Progenitor cell of endocrine pancreas (in vitro differentiated cells): ENCODE data around the gene TRIM6. TPM values are rescaled to one million over a fixed set of nuclear protein-coding genes. Genes with fewer than 3 reads are reported as not detected.
A peak's percentile ranks its signal among the peaks of the same experiment; 100 is the strongest.

Experiments
- DNase-seq: peaks from one replicate; pipeline ENCODE4 v3.0.0; 2021; ENCODE audit warnings: low spot score; ENCODE audit not compliant: unreplicated experiment
- H3K27ac Mint-ChIP-seq: 2 replicates; pipeline ENCODE4 v1.8.0; 2021; ENCODE audit warnings: mild to moderate bottlenecking, moderate library complexity, mixed read lengths
- H3K27me3 Mint-ChIP-seq: 2 replicates; pipeline ENCODE4 v1.8.0; 2021; ENCODE audit warnings: mixed read lengths
- H3K36me3 Mint-ChIP-seq: 2 replicates; pipeline ENCODE4 v1.8.0; 2022; ENCODE audit warnings: mixed read lengths; ENCODE audit not compliant: insufficient read depth
- H3K4me1 Mint-ChIP-seq: 2 replicates; pipeline ENCODE4 v1.8.0; 2021; ENCODE audit warnings: low read depth, mixed read lengths
- H3K4me3 Mint-ChIP-seq: 2 replicates; pipeline ENCODE4 v1.8.0; 2021; ENCODE audit warnings: low read depth, mild to moderate bottlenecking, moderate library complexity, mixed read lengths
- H3K9me3 Mint-ChIP-seq: 2 replicates; pipeline ENCODE4 v1.8.0; 2021; ENCODE audit warnings: low read depth, mixed read lengths
- total RNA-seq: library from RNA; stranded (reverse); gene quantifications from 2 replicates; pipeline ENCODE4 v1.2.1, GENCODE V29; 2021
- TF ChIP-seq, protein P1 (sequence below): fragments of 200-600 bp; sonication (generic); IDR thresholded peaks from one replicate; pipeline ENCODE4 v1.5.0; 2021; ENCODE audit warnings: antibody characterized with exemption, mild to moderate bottlenecking; ENCODE audit not compliant: unreplicated experiment

Gene TRIM6
- total RNA-seq, 1 donor from 2014 or later, result 5.4 TPM

GRCh38 chr11:5625281-5625680 is 28.8 kb downstream of the TRIM6 start:
- Mint-ChIP-seq H3K4me1 (peaks cover 32% of the 10 kb centered on the region), H3K27ac (peak overlapping the region; percentile 67), H3K4me3 (peak overlapping the region; percentile 31), H3K9me3 (peaks cover 5% of the 10 kb centered on the region), H3K36me3 (peaks cover 2% of the 10 kb centered on the region), H3K27me3 (no peaks in the 10 kb centered on the region)
- DNase-seq, result no peak
- TF ChIP-seq, protein P1, sequence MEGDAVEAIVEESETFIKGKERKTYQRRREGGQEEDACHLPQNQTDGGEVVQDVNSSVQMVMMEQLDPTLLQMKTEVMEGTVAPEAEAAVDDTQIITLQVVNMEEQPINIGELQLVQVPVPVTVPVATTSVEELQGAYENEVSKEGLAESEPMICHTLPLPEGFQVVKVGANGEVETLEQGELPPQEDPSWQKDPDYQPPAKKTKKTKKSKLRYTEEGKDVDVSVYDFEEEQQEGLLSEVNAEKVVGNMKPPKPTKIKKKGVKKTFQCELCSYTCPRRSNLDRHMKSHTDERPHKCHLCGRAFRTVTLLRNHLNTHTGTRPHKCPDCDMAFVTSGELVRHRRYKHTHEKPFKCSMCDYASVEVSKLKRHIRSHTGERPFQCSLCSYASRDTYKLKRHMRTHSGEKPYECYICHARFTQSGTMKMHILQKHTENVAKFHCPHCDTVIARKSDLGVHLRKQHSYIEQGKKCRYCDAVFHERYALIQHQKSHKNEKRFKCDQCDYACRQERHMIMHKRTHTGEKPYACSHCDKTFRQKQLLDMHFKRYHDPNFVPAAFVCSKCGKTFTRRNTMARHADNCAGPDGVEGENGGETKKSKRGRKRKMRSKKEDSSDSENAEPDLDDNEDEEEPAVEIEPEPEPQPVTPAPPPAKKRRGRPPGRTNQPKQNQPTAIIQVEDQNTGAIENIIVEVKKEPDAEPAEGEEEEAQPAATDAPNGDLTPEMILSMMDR, result no peak

- peaks cover 23% of the 10 kb centered on the region for H3K4me1 Mint-ChIP-seq
- no peak overlapping the region for H3K4me3 Mint-ChIP-seq
- H3K36me3 Mint-ChIP-seq, result peaks cover 2% of the 10 kb centered on the region
- DNase-seq, result no peak
- TF ChIP-seq, protein P1, result no peak
- H3K27me3 Mint-ChIP-seq, result no peaks in the 10 kb centered on the region
- H3K9me3 Mint-ChIP-seq, result peaks cover 5% of the 10 kb centered on the region
- no peak overlapping the region for H3K27ac Mint-ChIP-seq
These were observed 29.8 kb downstream of the TRIM6 start for GRCh38 chr11:5626196-5626595.

GRCh38 chr11:5631417-5631816 is 35.0 kb downstream of the TRIM6 start:
- peaks cover 6% of the 10 kb centered on the region for H3K36me3 Mint-ChIP-seq
- DNase-seq, result no peak
- no peak overlapping the region for H3K4me3 Mint-ChIP-seq
- H3K4me1 Mint-ChIP-seq, result peaks cover 5% of the 10 kb centered on the region
- H3K27me3 Mint-ChIP-seq, result no peaks in the 10 kb centered on the region
- H3K9me3 Mint-ChIP-seq, result peaks cover 5% of the 10 kb centered on the region
- TF ChIP-seq, protein P1, result no peak
- H3K27ac Mint-ChIP-seq, result no peak overlapping the region

DNA sequence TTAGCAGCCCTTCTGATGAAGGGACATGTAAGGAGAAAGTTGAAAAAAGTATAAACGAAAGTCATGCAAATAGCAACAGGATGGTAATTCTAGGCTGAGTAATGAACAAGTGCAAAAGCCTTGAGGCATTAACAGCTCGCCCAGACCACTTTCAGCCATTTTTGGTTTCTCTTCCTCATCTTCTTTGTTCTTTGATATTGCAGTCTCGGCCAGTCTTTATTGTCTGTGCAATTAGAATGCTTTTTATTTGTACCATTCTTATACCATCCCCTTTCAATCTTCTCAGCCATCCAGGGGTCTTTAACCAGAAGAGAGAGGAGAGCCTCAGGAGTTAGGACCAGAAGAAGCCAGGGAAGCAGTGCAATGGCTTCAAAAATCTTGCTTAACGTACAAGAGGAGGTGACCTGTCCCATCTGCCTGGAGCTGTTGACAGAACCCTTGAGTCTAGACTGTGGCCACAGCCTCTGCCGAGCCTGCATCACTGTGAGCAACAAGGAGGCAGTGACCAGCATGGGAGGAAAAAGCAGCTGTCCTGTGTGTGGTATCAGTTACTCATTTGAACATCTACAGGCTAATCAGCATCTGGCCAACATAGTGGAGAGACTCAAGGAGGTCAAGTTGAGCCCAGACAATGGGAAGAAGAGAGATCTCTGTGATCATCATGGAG is 35.7 kb downstream of the TRIM6 start:
- Mint-ChIP-seq H3K27ac (no peak overlapping the region), H3K27me3 (no peaks in the 10 kb centered on the region), H3K4me1 (peaks cover 5% of the 10 kb centered on the region), H3K9me3 (peaks cover 5% of the 10 kb centered on the region), H3K36me3 (peaks cover 6% of the 10 kb centered on the region), H3K4me3 (no peak overlapping the region)
- TF ChIP-seq, protein P1, result no peak
- no peak for DNase-seq

DNA sequence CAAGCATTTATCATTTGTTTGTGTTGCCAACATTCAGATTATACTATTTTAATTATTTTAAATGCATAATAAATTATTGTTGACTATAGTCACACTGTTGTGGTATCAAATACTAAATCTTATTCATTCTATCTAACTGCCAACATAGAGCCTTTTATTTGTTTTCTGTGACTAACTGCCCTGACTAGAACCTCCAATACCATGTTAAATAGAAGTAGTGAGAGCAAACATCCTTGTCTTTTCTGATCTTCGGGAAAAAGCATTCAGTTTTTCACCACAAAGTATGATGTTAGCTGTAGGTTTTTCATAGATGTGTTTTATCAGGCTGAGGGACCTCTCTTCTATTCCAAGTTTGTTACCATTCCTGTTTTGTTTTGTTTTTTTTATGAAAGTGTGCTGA is 43.5 kb downstream of the TRIM6 start:
- Mint-ChIP-seq H3K27me3 (no peaks in the 10 kb centered on the region), H3K36me3 (peaks cover 9% of the 10 kb centered on the region), H3K27ac (no peak overlapping the region), H3K4me1 (peaks cover 11% of the 10 kb centered on the region), H3K4me3 (no peak overlapping the region), H3K9me3 (peaks cover 6% of the 10 kb centered on the region)
- TF ChIP-seq, protein P1, result no peak
- no peak for DNase-seq
